GM12878 (cell line): ENCODE data around the gene CDC5L. TPM values are rescaled to one million over a fixed set of nuclear protein-coding genes. Genes with fewer than 3 reads are reported as not detected.

Source experiments
- ATAC-seq: fragments of 200-7000 bp; cut with Tn5 transposase; 3 replicates; pipeline ENCODE4 v1.9.1; 2020; ENCODE audit warnings: mild to moderate bottlenecking, moderate library complexity
- BruUV-seq: library from RNA; stranded (reverse); fragments of 400-500 nt; replicated peaks from 2 replicates; lab custom pipeline; 2021; lab: Mats Ljungman, UMichigan
- CTCF ChIA-PET: fragments of 300-600 bp; sonication (Branson Sonifier 250); formaldehyde crosslinking; extraction: SDS; loops from one replicate; lab custom pipeline; 2021; ENCODE audit warnings: inconsistent platforms; lab: Yijun Ruan, JAX
- POLR2A ChIA-PET: fragments of 350-600 bp; formaldehyde crosslinking; extraction: SDS; loops from one replicate; lab custom pipeline; 2021; ENCODE audit warnings: inconsistent platforms; lab: Charles Lee
- RAD21 ChIA-PET: fragments of 300-600 bp; sonication (Branson Sonifier 250); formaldehyde crosslinking; loops from one replicate; lab custom pipeline; 2023; ENCODE audit warnings: antibody characterized with exemption; ENCODE audit not compliant: unreplicated experiment; lab: Charles Lee
- SMC1A ChIA-PET: fragments of 300-600 bp; sonication (Branson Sonifier 250); formaldehyde crosslinking; loops from one replicate; lab custom pipeline; 2023; ENCODE audit not compliant: unreplicated experiment, uncharacterized antibody; lab: Charles Lee
- DNase-seq: peaks from one replicate; pipeline ENCODE4 v3.0.0-alpha.2; 2011; ENCODE audit warnings: low read depth, low spot score
- FAIRE-seq: peaks from 3 replicates; lab custom pipeline; 2011; peaks lifted over from hg19 to GRCh38; lab: Jason Lieb, UNC
- H2AFZ ChIP-seq: 2 replicates; pipeline ENCODE4 v1.6.0; 2011; ENCODE audit warnings: low read depth, low read length, control low read depth; ENCODE audit not compliant: control insufficient read depth
- H3K27ac ChIP-seq: 2 replicates; pipeline ENCODE4 v1.5.1; 2011; ENCODE audit warnings: control low read depth; ENCODE audit not compliant: control insufficient read depth, insufficient read depth
- H3K27me3 ChIP-seq, 2 experiments: replicated peaks in 1 of 2; 2 replicates each; pipeline versions ENCODE4 v1.6.0 to v1.6.1; 2011; ENCODE audit warnings: low read length in 1 of 2; ENCODE audit not compliant: control insufficient read depth in 2 of 2, insufficient read depth in 2 of 2
- H3K36me3 ChIP-seq, 2 experiments: 2 replicates each; pipeline ENCODE4 v1.5.1; 2011; ENCODE audit warnings: low read length in 1 of 2; ENCODE audit not compliant: control insufficient read depth in 2 of 2, insufficient read depth in 2 of 2
- H3K4me1 ChIP-seq: 2 replicates; pipeline ENCODE4 v1.6.1; 2011; ENCODE audit warnings: mild to moderate bottlenecking, low read length, moderate library complexity, mixed read lengths; ENCODE audit not compliant: control insufficient read depth, insufficient read depth
- H3K4me2 ChIP-seq: 2 replicates; pipeline ENCODE4 v1.6.0; 2011; ENCODE audit warnings: control low read depth; ENCODE audit not compliant: control insufficient read depth, insufficient read depth
- H3K4me3 ChIP-seq: fragments of 200-600 bp; sonication (generic); 2 replicates; pipeline ENCODE4 v1.5.1; 2016
- H3K79me2 ChIP-seq: 2 replicates; pipeline ENCODE4 v1.6.0; 2011; ENCODE audit warnings: low read length; ENCODE audit not compliant: control insufficient read depth, insufficient read depth
- H3K9ac ChIP-seq: 2 replicates; pipeline ENCODE4 v1.8.0; 2011; ENCODE audit warnings: low read length, control low read depth, mixed read lengths; ENCODE audit not compliant: control insufficient read depth, insufficient read depth
- H3K9me3 ChIP-seq: replicated peaks from 3 replicates; pipeline ENCODE4 v1.5.1; 2011; ENCODE audit warnings: mild to moderate bottlenecking, low read length; ENCODE audit not compliant: control insufficient read depth, insufficient read depth
- H4K20me1 ChIP-seq: 2 replicates; pipeline ENCODE4 v1.6.0; 2011; ENCODE audit not compliant: control insufficient read depth, insufficient read depth
- BMI1 ChIP-seq: fragments of 450-650 bp; IDR thresholded peaks from 2 replicates; pipeline ENCODE4 v1.6.1; 2016; ENCODE audit warnings: mild to moderate bottlenecking, moderate library complexity, borderline replicate concordance
- CREB1 ChIP-seq: IDR thresholded peaks from 2 replicates; pipeline ENCODE4 v1.6.1; 2012; ENCODE audit warnings: low read depth, mild to moderate bottlenecking, inconsistent platforms
- CTCF ChIP-seq, 3 experiments: IDR thresholded peaks in 2 of 3; conservative IDR thresholded peaks in 1 of 3; 2 replicates each; pipeline ENCODE4 v1.5.1; 2011; ENCODE audit warnings: low read depth in 3 of 3, low read length in 3 of 3, mild to moderate bottlenecking in 3 of 3, control low read depth in 2 of 3, moderate library complexity in 2 of 3, inconsistent platforms in 1 of 3, mixed read lengths in 1 of 3; ENCODE audit not compliant: control insufficient read depth in 2 of 3, insufficient read depth in 1 of 3; ENCODE audit errors: extremely low read depth in 1 of 3
- GABPA ChIP-seq: IDR thresholded peaks from 2 replicates; pipeline ENCODE4 v1.6.1; 2014; ENCODE audit warnings: antibody characterized with exemption, low read depth, mild to moderate bottlenecking, inconsistent platforms
- HDAC6 ChIP-seq: fragments of 200-600 bp; sonication (generic); IDR thresholded peaks from one replicate; pipeline ENCODE4 v1.8.0; 2017; ENCODE audit warnings: antibody characterized with exemption; ENCODE audit not compliant: unreplicated experiment
- KDM1A ChIP-seq: fragments of 200-600 bp; sonication (generic); IDR thresholded peaks from 2 replicates; pipeline ENCODE4 v1.6.1; 2016; ENCODE audit warnings: borderline replicate concordance
- MAX ChIP-seq: IDR thresholded peaks from 2 replicates; pipeline ENCODE4 v1.6.1; 2012; ENCODE audit warnings: low read depth, low read length, improper control_type of control experiment
- MXI1 ChIP-seq: fragments of 150-350 bp; IDR thresholded peaks from 2 replicates; pipeline ENCODE4 v1.6.1; 2011; ENCODE audit warnings: low read depth, mild to moderate bottlenecking, inconsistent platforms, low read length, improper control_type of control experiment
- PAX8 ChIP-seq: fragments of 450-650 bp; IDR thresholded peaks from 2 replicates; pipeline ENCODE4 v1.6.1; 2017; ENCODE audit warnings: mild to moderate bottlenecking, moderate library complexity
- POLR2AphosphoS5 ChIP-seq: IDR thresholded peaks from 2 replicates; pipeline ENCODE4 v1.6.1; 2011; ENCODE audit warnings: mild to moderate bottlenecking, low read length, inconsistent platforms
- RAD21 ChIP-seq: IDR thresholded peaks from 2 replicates; pipeline ENCODE4 v1.6.1; 2011; ENCODE audit warnings: mild to moderate bottlenecking, low read depth, low read length, moderate library complexity; ENCODE audit not compliant: insufficient read depth
- RB1 ChIP-seq: fragments of 450-650 bp; formaldehyde crosslinking; IDR thresholded peaks from 2 replicates; pipeline ENCODE4 v1.6.1; 2017; ENCODE audit warnings: mild to moderate bottlenecking, borderline replicate concordance
- SREBF1 ChIP-seq: IDR thresholded peaks from 2 replicates; pipeline ENCODE4 v1.6.1; 2012; ENCODE audit warnings: mild to moderate bottlenecking, low read length
- STAT1 ChIP-seq: fragments of 450-650 bp; conservative IDR thresholded peaks from 2 replicates; pipeline ENCODE4 v1.6.1; 2014; ENCODE audit warnings: antibody characterized with exemption, mild to moderate bottlenecking
- ZZZ3 ChIP-seq: IDR thresholded peaks from 2 replicates; pipeline ENCODE4 v1.6.1; 2011; ENCODE audit warnings: low read depth; ENCODE audit not compliant: control insufficient read depth, insufficient read length
- WGBS: methylation state at CpG from one replicate; pipeline ENCODE4 v1.1.6; 2016; ENCODE audit warnings: low lambda C conversion rate; ENCODE audit not compliant: insufficient replicate concordance, insufficient coverage; ENCODE audit errors: missing lambda C conversion rate; 5-methylcytosine and 5-hydroxymethylcytosine counted together
- in situ Hi-C: fragments of 300-500 bp; cut with MboI; formaldehyde crosslinking; loops from 9 replicates; pipeline ENCODE4 v1.14.3; 2018; ENCODE audit warnings: mixed read lengths
- intact Hi-C: fragments of 100-400 bp; cut with micrococcal nuclease; formaldehyde crosslinking; loops from one replicate; pipeline ENCODE4 v1.14.2; 2022; ENCODE audit not compliant: unreplicated experiment
- polyA plus RNA-seq, 11 experiments: library from polyadenylated mRNA; depleted of rRNA in 4 of 11; unstranded in 6 of 11; stranded (reverse) in 5 of 11; fragments of >200 nt; fragmentation: Nextera tagmentation in 4 of 11; fragmentation: Illumina TruSeq in 1 of 11; extraction: Ambion mirVana in 4 of 11; extraction: Trizol in 1 of 11; gene quantifications; 1 replicate in 1 of 11; 2 replicates in 10 of 11; pipeline versions ENCODE4 v1.2.1 to v1.2.3, GENCODE V29; 2011 to 2016; ENCODE audit warnings: inconsistent platforms in 2 of 11, missing spikeins in 2 of 11, low read depth in 1 of 11
- total RNA-seq, 4 experiments: library from RNA; depleted of rRNA in 3 of 4; stranded (reverse); fragments of >200 nt in 3 of 4; fragmentation: Illumina TruSeq in 1 of 4; extraction: Trizol in 1 of 4; gene quantifications; 2 replicates each; pipeline versions ENCODE4 v1.2.1 to v1.2.3, GENCODE V29; 2013 to 2021
- TF ChIP-seq, protein P1 (sequence below): fragments of 450-650 bp; IDR thresholded peaks from 2 replicates; pipeline ENCODE4 v1.6.1; 2017; ENCODE audit warnings: low read depth, mild to moderate bottlenecking, moderate library complexity

Gene CDC5L
- total and polyA plus RNA-seq, 10 of the 15 experiments (the other 5 are each of a cell fraction or from before 2014, with no cell fraction given) = 13.2 to 29.4 (median 18.8) TPM

DNA sequence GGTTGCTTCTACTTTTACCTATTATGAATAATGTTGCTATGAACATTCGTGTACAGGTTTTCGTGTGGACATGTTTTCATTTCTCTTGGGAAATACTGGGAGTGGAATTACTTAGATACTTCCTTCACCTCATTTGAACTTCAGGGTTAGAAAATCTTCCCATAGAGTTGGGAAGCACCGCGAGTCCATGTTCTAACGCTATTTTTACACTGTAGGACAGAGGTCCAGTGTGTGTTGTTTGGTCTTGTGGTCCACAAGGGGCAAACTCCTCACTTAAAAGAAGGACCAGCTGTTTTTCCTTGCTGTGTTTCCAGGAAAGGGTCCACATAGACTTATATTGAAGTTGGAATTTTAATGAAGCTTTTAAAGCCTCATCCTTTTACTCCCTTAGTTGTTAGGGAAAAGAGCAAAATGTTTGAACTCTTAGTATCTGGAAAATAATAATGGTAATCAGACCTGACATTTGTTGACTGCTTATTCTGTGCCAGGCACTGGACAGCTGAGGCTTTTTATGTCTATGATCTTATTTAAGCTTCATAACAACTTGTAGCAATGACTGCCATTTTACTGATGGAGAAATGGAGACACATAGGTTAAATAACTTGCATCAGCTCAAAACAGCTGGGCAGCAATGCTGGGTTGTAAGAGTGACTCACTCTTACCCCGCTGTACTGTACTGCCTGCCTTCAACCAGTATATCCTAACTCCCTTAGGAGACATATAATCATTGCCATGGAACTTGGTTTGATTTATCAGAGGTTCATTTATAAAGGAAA lies 52.0 kb downstream of the CDC5L start (continued):
- no peak for TF ChIP-seq POLR2AphosphoS5
- TF ChIP-seq BMI1 = no peak
- TF ChIP-seq CREB1 = no peak
- TF ChIP-seq, all 136 proteins: peak for 0

- Histone ChIP-seq H3K4me1 (no peaks in the 10 kb centered on the region), H2AFZ (no peak overlapping the region), H3K4me3 (no peak overlapping the region), H4K20me1 (no peaks in the 10 kb centered on the region), H3K79me2 (no peaks in the 10 kb centered on the region; the same call in 1 of the 2 replicates), H3K27ac (no peak overlapping the region), H3K36me3 (peaks cover 2 to 26% of the 10 kb centered on the region in 2 experiments), H3K27me3 (no peaks in the 10 kb centered on the region), H3K9me3 (peaks cover 11% of the 10 kb centered on the region; the same call in 2 of the 3 replicates), H3K9ac (no peak overlapping the region), H3K4me2 (no peak overlapping the region)
- ChIA-PET CTCF (interaction anchor here (2.2 to 2.3 kb wide), 2 partner anchors 12 to 14 kb away, joined by 8 to 10 read pairs; no protein-coding TSS in a partner anchor), SMC1A (interaction anchor here (1.0 kb wide), 1 partner anchor 10 kb away, joined by 3 read pairs; no protein-coding TSS in a partner anchor), POLR2A (no interaction called here), RAD21 (no interaction called here)
- in situ Hi-C loops = no loop called here
- FAIRE-seq = no peak
- no TSS peak for BruUV-seq
- no peak for TF ChIP-seq KDM1A
- no peak for TF ChIP-seq RAD21
- TF ChIP-seq RB1 = no peak
- no peak for TF ChIP-seq MAX
- TF ChIP-seq MXI1 = no peak
- TF ChIP-seq GABPA = no peak
- TF ChIP-seq HDAC6 = no peak
- no peak for TF ChIP-seq SREBF1
- no peak for TF ChIP-seq STAT1
- TF ChIP-seq, protein P1, sequence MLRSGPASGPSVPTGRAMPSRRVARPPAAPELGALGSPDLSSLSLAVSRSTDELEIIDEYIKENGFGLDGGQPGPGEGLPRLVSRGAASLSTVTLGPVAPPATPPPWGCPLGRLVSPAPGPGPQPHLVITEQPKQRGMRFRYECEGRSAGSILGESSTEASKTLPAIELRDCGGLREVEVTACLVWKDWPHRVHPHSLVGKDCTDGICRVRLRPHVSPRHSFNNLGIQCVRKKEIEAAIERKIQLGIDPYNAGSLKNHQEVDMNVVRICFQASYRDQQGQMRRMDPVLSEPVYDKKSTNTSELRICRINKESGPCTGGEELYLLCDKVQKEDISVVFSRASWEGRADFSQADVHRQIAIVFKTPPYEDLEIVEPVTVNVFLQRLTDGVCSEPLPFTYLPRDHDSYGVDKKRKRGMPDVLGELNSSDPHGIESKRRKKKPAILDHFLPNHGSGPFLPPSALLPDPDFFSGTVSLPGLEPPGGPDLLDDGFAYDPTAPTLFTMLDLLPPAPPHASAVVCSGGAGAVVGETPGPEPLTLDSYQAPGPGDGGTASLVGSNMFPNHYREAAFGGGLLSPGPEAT = no peak
- TF ChIP-seq ZZZ3 = no peak
- no peak for TF ChIP-seq CTCF (IDR thresholded peaks at IDR 0.05 in 2 of 3, conservative IDR thresholded peaks at IDR 0.05 in 1 of 3; ENCODE audit: control insufficient read depth in 2 of 3, extremely low read depth in 1 of 3, insufficient read depth in 1 of 3, low read depth in 3 of 3, low read length in 3 of 3)
- TF ChIP-seq PAX8 = no peak
- DNase-seq = no peak
- no peak for ATAC-seq
- intact Hi-C loops = no loop called here
- WGBS = 87% methylated on average over 5 of the region's 5 CpGs
Observed at GRCh38 chr6:44441091-44441855, 53.8 kb downstream of the CDC5L start.
